SKM-1 (cell line): ENCODE results near the gene UMAD1.
"Not testable (repeated sequence)": the region's sequence is repeated elsewhere in the genome, so short reads cannot be mapped to it uniquely, and the experiment has no call there.

Source experiments
- DNase-seq: peaks from one replicate; lab custom pipeline; 2025; ENCODE audit not compliant: unreplicated experiment; lab: John Stamatoyannopoulos, UW

UMAD1 gene

DNA sequence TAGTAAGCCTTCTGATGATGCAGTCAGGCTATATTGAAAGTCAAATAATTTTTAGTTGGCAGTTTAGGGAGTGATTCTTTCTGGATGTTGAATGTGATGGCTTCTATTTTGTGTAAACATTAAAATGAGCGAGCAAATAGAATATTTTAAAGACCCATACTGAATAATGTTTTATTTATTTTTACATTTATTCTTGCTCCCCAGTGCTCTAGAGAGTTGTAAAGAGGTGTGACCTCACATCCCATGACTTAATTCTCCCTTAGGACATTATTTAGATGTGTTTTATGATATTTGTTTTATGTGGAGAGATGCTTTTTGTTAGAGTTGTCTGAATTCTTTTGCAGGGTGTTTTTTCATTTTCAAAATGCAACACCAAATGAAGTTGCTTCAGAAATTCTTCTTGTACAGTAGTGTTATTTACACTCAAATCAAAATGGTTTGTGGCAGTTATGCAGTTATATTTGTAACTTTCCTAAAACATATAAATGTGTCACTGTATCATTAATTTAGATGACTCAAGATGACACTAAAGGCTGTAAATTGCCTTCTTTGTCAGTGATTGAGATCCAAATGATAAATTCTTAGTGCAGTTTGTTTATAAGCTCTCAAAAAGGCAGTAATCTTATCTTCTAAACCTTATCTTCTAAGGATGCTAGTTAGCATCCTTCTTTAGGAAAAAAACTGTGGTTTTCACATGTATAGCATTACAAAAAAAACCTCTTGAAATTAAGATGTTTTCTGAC is 12.4 kb downstream of the UMAD1 start:
- DNase-seq, result no peak

DNA sequence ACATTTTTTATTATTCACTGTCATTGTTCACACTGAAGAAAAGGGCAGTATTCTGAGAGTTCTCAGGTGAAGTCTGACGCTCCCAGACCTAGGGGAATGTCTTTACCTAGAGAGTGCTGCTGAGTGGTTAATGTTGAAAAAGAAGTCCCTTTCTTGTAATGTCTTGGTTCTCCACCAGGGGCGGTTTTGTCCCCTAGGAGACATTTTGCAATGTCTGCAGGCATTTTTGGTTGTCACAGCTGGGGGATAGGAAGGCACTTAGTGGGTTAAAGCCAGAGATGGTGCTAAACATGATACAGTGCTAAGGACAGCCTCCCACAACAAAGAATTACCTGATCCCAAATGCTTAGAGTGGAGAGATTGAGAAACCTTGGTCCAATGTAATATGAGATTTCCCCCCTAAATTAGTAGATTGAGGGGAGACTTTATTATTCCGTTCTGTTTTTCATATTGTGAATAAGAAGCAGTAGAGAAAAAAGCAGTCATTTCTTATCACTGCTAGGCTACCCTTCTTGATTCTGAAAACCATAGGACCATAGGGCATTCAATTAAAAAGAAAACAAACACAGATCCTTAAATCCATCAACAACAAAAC is 13.1 kb downstream of the UMAD1 start:
- no peak for DNase-seq

DNA sequence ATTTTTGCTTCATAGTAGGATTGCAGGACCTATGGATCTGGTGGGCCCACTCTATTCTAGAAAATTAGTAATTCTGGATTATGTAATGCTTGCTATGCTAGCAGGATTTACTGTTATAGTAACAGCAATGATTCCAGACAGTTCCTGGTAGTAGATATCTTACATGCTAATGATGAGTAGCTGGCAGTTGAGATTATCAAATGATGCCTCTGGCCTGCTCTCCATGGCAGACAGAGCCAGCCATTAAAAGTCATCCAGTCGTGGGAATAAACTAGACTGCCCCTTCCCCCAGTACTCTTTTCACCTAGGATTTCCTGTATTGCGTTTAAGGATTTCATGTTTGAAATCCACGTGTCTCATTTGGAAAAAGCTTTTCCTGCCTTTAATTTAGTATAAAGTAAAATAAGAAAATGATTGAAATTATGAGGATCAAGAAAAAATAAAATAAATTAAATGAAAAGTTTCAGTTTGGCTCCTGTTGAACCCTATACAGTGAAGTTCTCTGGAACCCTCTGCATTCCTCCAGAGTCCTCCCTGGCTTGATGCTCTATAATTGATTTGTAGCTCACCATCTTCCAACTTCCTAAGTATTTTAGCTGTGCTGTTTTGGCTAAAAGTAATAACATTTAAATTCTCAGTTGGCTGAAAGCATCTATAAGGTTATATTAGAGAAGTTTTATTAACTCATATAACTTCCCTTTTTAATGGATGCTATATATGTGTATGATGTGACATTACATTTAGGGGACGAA is 14.6 kb downstream of the UMAD1 start:
- DNase-seq, result no peak

DNA sequence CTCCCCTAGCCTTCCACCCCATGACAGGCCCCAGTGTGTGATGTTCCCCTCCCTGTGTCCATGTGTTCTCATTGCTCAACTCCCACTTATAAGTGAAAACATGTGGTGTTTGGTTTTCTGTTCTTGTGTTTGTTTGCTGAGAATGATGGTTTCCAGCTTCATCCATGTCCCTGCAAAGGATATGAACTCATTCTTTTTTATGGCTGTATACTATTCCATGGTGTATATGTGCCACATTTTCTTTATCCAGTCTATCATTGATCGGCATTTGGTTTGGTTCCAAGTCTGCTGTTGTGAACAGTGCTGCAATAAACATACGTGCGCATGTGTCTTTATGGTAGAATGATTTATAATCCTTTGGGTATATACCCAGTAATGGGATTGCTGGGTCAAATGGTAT is 15.9 kb downstream of the UMAD1 start:
- DNase-seq, result not testable (repeated sequence)

DNA sequence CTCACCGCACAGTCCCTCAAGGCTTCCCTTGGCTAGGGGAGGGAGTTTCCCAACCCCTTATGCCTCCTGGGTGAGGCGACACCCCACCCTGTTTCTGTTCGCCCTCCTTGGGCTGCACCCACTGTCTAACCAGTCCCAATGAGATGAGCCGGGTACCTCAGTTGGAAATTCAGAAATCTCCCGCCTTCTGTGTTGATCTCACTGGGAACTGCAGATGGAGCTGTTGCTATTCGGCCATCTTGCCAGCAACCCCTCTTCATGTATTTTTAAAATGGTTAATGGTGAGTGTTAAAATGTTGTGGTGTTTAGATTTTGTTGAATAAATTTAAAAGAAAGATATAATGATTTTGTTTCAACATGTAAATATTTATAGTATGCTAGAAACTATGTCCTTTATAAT is 22.0 kb downstream of the UMAD1 start:
- DNase-seq, result no peak

DNA sequence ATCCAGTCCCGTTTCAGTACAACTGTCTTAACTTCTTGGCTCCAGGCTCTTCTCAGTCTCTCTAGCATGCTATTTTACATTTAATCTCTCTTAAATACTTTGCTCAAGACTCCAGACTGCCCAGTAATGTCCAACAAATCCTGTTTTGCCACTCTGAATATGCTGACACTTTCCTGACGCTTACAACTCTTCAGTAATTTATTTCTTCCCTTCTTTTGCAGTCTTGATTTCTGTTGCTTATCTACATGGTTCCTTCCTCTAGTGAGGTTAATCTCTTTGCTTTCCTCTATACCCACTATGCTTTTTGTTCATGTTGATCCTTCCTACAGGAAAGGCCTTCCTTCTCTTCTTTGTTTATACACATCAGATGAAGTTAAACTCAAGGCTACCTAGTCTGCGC is 23.7 kb downstream of the UMAD1 start:
- no peak for DNase-seq

DNA sequence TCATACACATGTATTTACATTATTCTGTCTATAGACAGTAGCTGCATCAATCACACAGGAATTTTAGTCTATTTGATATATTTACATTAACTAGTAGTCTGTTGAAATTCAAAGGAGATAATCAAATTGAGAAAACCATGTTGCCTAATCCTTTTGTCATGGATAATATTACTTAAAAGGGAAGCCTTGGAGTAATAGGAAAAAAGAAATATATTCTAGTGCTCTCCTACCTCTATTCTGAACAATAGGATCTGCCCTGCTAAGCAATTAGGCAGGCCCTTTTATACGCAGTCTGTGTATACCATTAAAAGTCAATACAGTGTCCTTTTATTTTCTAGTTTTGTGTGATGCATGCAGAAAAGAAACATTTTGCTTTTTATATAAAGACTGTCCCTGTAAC is 24.5 kb downstream of the UMAD1 start:
- DNase-seq, result no peak

DNA sequence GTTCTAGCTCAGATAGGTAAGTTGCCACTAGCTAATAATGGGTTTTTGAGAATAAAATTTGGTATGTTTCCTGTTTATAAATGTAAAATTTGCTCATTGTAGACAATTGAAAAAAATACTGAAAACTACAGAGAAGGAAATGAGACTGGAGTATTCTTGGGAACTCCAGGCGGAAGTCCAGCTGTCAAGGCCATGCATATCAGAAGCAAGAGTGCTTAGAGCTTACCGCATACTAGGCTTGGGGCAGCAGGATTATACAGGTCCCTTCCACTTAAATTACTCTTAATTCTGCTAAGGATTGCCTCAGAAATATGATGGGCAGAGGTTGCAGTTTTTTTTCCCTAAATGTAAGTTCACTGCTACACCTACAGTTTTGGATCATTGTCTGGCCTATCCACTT is 26.6 kb downstream of the UMAD1 start:
- no peak for DNase-seq

DNA sequence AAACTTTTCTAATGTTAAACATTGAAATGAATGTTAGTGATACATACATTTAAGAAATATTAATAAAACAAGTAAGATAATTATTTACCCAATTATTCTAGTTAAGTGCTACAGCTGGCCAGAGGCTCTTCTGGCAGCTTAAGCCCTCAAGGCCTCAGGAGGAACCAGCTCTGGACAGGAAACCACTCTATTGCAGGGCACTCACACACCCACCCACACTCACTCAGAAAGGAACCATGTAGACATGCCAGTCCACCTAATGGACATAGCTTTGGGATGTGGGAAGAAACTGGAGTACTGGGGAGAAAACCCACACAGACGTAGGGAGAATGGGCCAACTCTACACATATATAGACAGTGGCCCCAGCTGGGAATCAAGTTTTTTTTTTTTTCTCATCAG is 28.2 kb downstream of the UMAD1 start:
- DNase-seq, result no peak

DNA sequence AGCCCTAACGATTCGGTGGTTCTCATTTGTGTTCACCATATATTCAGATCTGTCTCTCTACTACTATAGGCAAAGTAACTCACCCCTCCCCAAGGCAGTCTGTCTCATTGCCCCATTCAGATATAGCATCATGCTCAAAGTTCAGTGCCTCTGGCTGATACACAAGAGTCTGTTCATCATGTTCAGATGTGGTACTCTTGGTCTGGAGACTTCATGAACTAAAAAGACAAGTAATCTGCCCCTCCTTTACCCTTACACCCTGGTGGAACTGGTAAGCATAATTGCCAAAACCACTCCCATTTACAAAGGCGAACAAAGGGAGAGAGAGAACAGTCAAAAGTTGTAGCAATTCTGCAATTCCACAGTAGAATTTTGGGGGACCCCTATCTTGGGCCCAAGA is 29.9 kb downstream of the UMAD1 start:
- no peak for DNase-seq

DNA sequence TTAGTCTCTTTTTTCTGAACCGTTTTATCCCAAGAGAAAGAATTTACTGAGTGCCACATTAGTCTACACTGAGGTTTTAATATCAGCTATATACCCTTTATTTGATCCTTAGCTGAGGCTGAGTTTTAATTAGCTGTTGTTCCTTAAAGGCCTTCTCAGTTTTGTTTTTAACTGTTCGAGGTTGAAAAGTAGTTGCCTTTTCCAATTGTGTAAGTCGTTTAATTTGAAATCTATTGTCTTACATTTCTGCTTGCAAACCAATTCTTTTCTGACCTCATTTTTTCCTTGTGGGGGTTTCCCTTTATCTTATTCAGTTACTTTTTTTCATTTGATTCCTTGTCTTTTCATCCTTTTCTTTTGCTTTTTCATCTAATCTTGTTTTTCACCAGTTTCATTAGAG is 30.8 kb downstream of the UMAD1 start:
- no peak for DNase-seq

DNA sequence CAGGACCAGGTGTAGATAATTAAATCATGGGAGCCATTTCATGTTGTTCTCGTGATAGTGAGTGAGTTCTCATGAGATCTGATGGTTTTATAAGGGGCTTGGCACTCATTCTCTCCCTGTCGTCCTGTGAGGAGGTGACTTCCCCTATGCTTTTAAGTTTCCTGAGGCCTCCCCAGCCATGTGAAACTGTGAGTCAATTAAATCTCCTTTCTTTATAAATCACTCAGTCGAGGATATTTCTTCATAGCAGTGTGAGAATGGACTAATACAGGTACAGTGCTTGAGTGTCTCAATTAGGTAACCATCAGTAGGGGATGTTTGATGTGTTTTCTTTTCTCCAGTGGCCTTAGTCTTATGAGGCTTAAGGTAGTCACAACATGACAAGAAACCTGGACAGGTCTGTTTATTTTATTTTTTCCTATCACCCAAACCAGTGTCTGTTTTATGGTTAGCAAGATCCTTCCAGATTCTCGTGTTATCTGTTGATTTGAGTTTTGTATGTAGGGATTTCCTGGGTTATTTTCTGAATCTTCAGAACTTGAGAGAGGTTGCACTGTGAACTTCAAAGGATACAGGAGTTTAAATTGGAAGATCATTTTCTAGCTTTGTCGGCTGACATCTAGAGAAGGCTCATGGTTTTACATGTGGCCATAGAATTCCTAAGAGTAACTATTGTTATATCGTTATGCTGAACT is 32.1 kb downstream of the UMAD1 start:
- DNase-seq, result no peak

DNA sequence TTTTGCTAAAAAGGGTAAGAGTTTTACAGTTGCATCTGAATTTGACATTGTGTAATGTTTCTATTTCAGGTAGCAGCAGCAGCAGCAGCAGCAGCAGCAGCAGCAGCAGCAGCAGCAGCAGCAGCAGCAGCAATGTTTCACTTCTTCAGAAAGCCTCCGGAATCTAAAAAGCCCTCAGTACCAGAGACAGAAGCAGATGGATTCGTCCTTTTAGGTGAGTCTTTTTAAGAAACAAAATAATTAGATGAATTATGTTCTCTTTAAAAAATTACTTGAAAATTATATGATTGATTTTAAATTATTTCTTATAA is 32.6 kb downstream of the UMAD1 start:
- no peak for DNase-seq

DNA sequence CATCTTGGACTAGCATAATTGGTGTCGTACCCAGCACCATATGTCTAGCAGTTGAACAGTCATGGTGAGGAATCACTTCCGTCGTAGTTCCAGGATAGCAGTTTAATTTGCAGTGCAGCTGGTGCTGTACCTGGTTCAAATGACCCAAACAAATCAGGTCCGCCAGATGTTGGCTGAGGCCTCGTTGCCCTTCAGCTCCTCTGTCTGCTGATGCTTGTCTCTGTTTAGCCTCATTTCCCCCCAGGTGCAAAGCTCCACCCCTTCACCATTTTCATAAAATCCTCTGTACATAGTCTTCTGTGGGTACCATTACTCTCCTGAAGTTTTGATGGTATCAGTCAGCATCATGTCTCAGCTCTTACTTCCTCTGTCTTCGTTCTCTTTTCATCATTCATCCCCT is 35.1 kb downstream of the UMAD1 start:
- no peak for DNase-seq

DNA sequence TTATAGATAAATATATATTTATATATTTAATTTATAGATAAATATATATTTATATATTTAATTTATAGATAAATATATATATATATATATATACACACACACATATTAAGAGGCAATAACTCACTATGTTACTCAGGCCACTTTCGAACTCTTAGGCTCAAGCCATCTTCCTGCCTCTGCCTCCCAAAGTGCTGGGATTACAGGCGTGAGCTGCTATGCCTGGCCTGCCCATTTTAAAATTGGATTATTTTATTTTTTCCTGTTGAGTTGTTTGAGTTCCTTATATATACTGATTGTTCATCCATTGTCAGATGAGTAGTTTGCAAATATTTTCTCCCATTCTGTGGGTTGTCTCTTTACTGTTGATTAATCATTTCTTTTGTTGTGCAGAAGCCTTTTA is 39.1 kb downstream of the UMAD1 start:
- not testable (repeated sequence) for DNase-seq

DNA sequence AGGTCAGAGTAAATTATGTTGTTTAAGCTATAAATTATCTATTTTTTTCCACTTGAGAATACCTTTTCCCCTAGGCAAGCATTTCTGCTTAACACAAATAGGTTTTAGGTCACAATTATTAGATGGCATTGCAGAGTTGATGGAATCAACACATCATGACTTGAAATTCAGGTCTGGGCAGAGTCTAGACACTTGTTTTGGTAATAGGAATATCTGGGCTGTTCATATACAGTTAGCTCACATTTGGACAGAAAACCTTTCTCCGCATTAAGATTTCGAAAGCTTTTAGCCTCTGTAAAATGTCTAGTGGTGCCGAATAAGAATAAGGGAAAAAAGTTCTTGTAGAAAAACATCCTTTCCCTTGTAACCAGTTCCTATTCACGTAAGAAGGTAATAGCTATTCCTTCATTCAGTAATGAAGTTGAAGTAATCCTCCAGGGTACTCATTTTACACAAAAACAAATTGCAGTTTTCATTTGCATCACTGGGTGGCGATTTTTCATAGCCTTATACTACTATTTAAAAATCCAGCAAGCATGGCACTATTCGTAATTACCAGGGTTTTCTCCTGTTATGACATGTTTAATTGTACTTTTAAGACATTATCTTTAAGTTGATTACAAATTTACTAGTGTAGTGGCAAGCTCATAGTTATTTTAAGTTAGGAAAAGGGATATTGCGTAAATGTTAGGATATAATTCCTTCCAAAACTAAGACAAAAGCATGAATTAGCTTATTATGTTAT is 40.8 kb downstream of the UMAD1 start:
- peak; percentile 31 for DNase-seq

DNA sequence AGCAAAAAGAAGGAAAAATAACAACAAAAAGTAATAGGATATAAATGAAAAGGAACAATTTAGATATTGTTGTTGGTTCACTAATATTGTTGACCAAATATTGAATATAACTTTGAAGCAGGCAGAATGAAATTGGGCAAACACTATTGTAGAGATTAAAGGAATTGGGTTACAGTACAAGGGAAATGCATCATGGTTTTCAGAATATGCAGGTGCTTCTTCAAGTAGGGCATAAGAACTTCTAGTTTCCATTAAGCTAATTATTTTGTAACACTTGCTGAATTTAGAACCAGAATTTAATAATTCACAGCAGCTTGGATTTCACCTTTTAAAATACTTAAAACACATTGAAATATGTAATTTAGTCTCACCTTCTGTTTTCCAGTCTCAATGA is 41.4 kb downstream of the UMAD1 start:
- no peak for DNase-seq

DNA sequence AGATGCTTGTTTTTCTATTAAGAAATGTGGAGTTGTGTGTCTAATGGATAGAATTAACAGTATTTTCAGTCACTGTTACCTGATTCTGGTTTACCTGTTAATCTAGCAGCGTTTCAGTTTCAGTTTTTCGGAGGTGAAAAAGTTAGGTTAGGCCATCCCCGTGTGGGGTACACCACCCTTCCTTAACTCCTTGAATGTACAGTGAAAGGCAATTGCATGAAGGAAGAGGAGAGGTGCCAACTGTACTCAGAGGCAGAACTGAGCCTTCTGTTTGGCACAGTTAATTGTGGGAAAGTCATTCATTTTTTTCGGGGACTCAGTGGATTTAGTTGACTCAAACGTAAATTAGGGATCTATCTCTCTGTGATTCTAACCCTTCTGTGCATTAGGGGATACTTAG is 42.3 kb downstream of the UMAD1 start:
- DNase-seq, result no peak

DNA sequence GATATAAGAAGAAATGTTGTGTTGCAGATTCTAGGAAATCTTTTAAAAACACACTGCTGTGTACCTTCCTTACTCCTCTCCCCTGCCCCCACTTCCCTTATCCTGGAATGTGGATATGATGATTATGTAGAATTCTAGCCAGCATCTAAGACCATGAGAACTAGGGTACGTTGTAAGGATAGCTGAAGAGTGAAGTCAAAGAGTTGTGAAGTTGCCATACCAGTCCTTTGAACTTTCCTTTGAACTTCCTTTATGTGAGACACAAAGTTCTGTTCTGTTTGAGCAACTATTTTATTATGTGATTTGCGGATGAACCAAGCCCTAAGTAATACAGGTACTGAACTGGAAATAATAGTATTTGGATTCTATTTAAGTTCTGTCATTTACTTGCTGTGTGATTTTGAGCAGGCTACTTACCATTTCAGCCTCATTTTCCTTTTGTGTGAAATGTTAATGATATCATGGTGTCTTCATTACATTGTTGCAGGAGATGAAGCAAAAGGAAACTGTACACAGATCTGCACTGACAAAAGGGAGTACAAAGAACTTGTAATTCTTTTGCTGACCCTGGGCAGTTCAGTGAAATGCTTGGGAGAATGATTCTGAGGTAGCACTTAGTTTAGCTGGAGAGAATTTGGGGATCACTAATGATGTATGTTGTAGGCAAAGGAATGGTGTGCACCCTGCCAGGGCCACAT is 46.4 kb downstream of the UMAD1 start:
- no peak for DNase-seq

DNA sequence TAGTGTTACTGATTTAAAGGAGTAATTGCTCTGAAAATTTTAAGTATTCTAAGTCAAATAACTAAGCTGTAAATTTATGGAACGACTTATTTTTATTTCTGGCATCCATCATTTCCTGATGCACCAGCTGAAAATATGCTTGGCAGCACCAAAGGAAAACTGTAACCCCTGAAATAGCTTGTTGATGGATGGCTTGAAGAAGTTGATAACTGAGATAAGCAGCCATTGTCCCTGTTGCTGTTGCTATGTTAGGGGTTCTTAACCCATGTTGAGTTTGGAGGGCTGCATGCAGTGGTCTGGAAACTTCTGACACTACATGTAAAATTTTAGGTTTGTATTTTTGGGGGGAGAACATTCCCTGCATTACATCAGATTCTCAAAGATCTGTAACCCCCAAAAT is 47.2 kb downstream of the UMAD1 start:
- DNase-seq, result no peak

DNA sequence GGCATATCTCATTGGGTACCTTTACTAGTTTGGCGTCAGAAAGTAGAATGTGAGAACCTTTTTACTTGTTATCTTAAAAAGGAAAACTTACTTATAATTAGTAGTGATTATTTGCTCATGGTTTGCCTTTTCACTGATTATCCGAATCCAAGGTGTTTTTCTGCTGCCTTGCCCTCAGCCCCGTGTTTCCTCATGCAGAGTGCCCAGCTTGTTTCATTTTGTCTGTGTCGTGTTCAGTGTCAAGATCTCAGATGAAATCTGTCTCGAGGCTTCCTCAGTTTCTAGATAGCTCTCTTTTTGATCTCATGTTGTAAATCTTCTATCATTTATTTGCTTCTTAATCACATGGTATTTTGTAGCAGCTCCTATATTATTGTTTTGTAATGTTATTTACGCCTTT is 47.8 kb downstream of the UMAD1 start:
- no peak for DNase-seq
